HepG2 (cell line): ENCODE data around the gene GDPD4. TPM values are rescaled to one million over a fixed set of nuclear protein-coding genes. Genes with fewer than 3 reads are reported as not detected.

Experiments used
- ATAC-seq: fragments of 200-7000 bp; cut with Tn5 transposase; 3 replicates; pipeline ENCODE4 v1.9.1; 2020; ENCODE audit warnings: mild to moderate bottlenecking, moderate library complexity
- BruUV-seq: library from RNA; stranded (reverse); fragments of 400-500 nt; replicated peaks from 2 replicates; lab custom pipeline; 2021; lab: Mats Ljungman, UMichigan
- CTCF ChIA-PET: fragments of 300-600 bp; formaldehyde crosslinking; extraction: SDS; loops from one replicate; lab custom pipeline; 2021; ENCODE audit warnings: low total read pairs, inconsistent platforms, low intra/inter-chr PET ratio; lab: Yijun Ruan, JAX
- POLR2A ChIA-PET: fragments of 350-600 bp; sonication (Branson Sonifier 250); formaldehyde crosslinking; loops from one replicate; lab custom pipeline; 2020; ENCODE audit warnings: antibody characterized with exemption, inconsistent platforms; lab: Yijun Ruan, JAX
- DNase-seq: peaks from one replicate; pipeline ENCODE4 v3.0.0-alpha.2; 2015; ENCODE audit warnings: low spot score
- FAIRE-seq: peaks from 3 replicates; lab custom pipeline; 2011; peaks lifted over from hg19 to GRCh38; lab: Jason Lieb, UNC
- H2AFZ ChIP-seq: one replicate; pipeline ENCODE4 v1.6.1; 2011; ENCODE audit warnings: low read length, inconsistent platforms
- H3K27ac ChIP-seq: fragments of 300-600 bp; 3 replicates; pipeline ENCODE4 v1.8.0; 2011; ENCODE audit warnings: mixed run types, mild to moderate bottlenecking, mixed read lengths, low read length, inconsistent platforms; ENCODE audit not compliant: insufficient read depth; ENCODE audit errors: extremely low read length
- H3K27me3 ChIP-seq, 2 experiments: fragments of 200-600 bp in 1 of 2; 2 replicates in 1 of 2; 3 replicates in 1 of 2; pipeline versions ENCODE4 v1.6.0 to v1.8.0; 2011; ENCODE audit warnings: low read length in 2 of 2, mild to moderate bottlenecking in 2 of 2, moderate library complexity in 2 of 2, inconsistent platforms in 1 of 2; ENCODE audit not compliant: insufficient read depth in 2 of 2, control insufficient read depth in 1 of 2
- H3K36me3 ChIP-seq, 2 experiments: fragments of 200-600 bp in 1 of 2; replicated peaks in 1 of 2; 2 replicates in 1 of 2; 3 replicates in 1 of 2; pipeline versions ENCODE4 v1.5.1 to v1.8.0; 2011; ENCODE audit warnings: low read length in 2 of 2, inconsistent platforms in 1 of 2; ENCODE audit not compliant: insufficient read depth in 2 of 2, control insufficient read depth in 1 of 2
- H3K4me1 ChIP-seq: 2 replicates; pipeline ENCODE4 v1.5.1; 2012; ENCODE audit warnings: low read length, inconsistent platforms; ENCODE audit not compliant: insufficient read depth
- H3K4me2 ChIP-seq: 2 replicates; pipeline ENCODE4 v1.6.0; 2011; ENCODE audit warnings: low read depth, low read length, inconsistent platforms
- H3K4me3 ChIP-seq, 3 experiments: fragments of 200-600 bp in 1 of 3; sonication (generic), shearing (Covaris generic) in 1 of 3; replicated peaks in 1 of 3; 2 replicates each; pipeline ENCODE4 v1.5.1; 2011 to 2016; ENCODE audit warnings: low read length in 3 of 3, inconsistent platforms in 2 of 3, low read depth in 2 of 3, mild to moderate bottlenecking in 2 of 3, control low read depth in 1 of 3, mixed read lengths in 1 of 3; ENCODE audit not compliant: insufficient read depth in 1 of 3
- H3K79me2 ChIP-seq: one replicate; pipeline ENCODE4 v1.6.1; 2011; ENCODE audit warnings: low read length, inconsistent platforms; ENCODE audit not compliant: insufficient read depth
- H3K9ac ChIP-seq: 2 replicates; pipeline ENCODE4 v1.6.0; 2011; ENCODE audit warnings: mild to moderate bottlenecking, low read depth, low read length, inconsistent platforms; ENCODE audit not compliant: insufficient read depth
- H3K9me3 ChIP-seq: 2 replicates; pipeline ENCODE4 v1.5.1; 2012; ENCODE audit warnings: mild to moderate bottlenecking, low read length
- H4K20me1 ChIP-seq: 2 replicates; pipeline ENCODE4 v1.6.0; 2011; ENCODE audit warnings: inconsistent platforms, mild to moderate bottlenecking, low read length, moderate library complexity; ENCODE audit not compliant: insufficient read depth
- NCOR1 ChIP-seq: fragments of 200-600 bp; sonication (generic); IDR thresholded peaks from 2 replicates; pipeline ENCODE4 v1.7.0; 2017; ENCODE audit warnings: antibody characterized with exemption, low read length, borderline replicate concordance
- PLRG1 ChIP-seq: fragments of 450-650 bp; conservative IDR thresholded peaks from 2 replicates; pipeline ENCODE4 v1.6.1; 2016
- ZNF660 ChIP-seq: sonication (generic); formaldehyde crosslinking; IDR thresholded peaks from 2 replicates; pipeline ENCODE4 v1.5.1; 2020; ENCODE audit warnings: mild to moderate bottlenecking, low read depth, missing genetic modification reagents, borderline replicate concordance
- WGBS: methylation state at CpG from one replicate; pipeline ENCODE4 v1.1.6; 2017; ENCODE audit warnings: low lambda C conversion rate; 5-methylcytosine and 5-hydroxymethylcytosine counted together
- in situ Hi-C: cut with HindIII; loops from 2 replicates; pipeline ENCODE4 v1.10.0; 2017; ENCODE audit warnings: low pct_unique_long_range_greater_than_20kb; ENCODE audit not compliant: extremely low pct_ligation_motif_present
- intact Hi-C: fragments of 100-400 bp; cut with micrococcal nuclease; formaldehyde crosslinking; loops from one replicate; pipeline ENCODE4 v1.10.0; 2022; ENCODE audit not compliant: unreplicated experiment
- polyA plus RNA-seq, 8 experiments: library from polyadenylated mRNA; depleted of rRNA in 3 of 8; stranded (reverse) in 7 of 8; unstranded in 1 of 8; fragments of >200 nt; fragmentation: Illumina TruSeq in 4 of 8; extraction: Trizol in 4 of 8; gene quantifications; 2 replicates each; pipeline versions ENCODE4 v1.2.1 to v1.2.3, GENCODE V29; 2011 to 2016; ENCODE audit warnings: low read depth in 4 of 8, missing spikeins in 1 of 8, mixed read lengths in 1 of 8; ENCODE audit not compliant: insufficient read depth in 1 of 8
- total RNA-seq, 5 experiments: library from RNA; depleted of rRNA; stranded (reverse); fragments of >200 nt; fragmentation: Illumina TruSeq; extraction: Trizol; gene quantifications; 2 replicates each; pipeline ENCODE4 v1.2.3, GENCODE V29; 2016; ENCODE audit warnings: low read depth in 1 of 5
- TF ChIP-seq, protein P1 (sequence below): fragments of 450-650 bp; IDR thresholded peaks from 2 replicates; pipeline ENCODE4 v1.6.1; 2017
- TF ChIP-seq, protein P2 (sequence below): sonication (generic); formaldehyde crosslinking; conservative IDR thresholded peaks from 2 replicates; pipeline ENCODE4 v1.4.0; 2020; ENCODE audit warnings: missing genetic modification reagents

The GDPD4 gene
- total and polyA plus RNA-seq, 2 of the 13 experiments (the other 11 are each of a cell fraction or from before 2014, with no cell fraction given), result not detected

DNA sequence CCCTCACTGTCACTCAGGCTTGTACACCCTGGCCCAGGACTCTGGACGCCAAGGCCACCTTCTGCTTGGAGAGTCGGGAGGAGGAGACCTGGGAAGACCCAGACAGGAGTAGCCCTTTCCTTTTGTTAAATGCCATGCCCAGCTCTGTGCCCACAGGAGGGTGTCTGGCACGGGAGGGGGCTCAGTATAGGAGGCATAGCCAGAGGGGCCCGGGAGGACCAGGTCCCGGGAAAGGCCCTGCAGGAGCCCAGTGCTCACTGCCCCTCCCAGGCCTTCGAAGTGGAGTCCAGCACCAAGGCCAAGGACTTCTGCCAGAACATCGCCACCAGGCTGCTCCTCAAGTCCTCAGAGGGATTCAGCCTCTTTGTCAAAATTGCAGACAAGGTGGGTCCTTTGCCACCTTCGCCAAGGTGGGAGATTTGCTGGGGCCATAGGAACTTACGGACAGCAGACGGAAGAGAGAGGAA is 94.4 kb downstream of the GDPD4 start:
- BruUV-seq, result no TSS peak
- 88% methylated on average over 8 of the region's 10 CpGs for WGBS

More for the DNA sequence above, 94.4 kb downstream of the GDPD4 start:
- in situ Hi-C loops (no loop called here), intact Hi-C loops (no loop called here)
- Histone ChIP-seq H3K79me2 (no peaks in the 10 kb centered on the region), H3K27me3 (no peaks in the 10 kb centered on the region), H3K9me3 (no peaks in the 10 kb centered on the region), H3K27ac (no peak overlapping the region), H3K36me3 (no peaks in the 10 kb centered on the region), H3K4me2 (no peak overlapping the region), H4K20me1 (no peaks in the 10 kb centered on the region), H2AFZ (no peak overlapping the region), H3K4me1 (0 out of 2 replicates have a peak, but pooled peaks cover 6% of the 10 kb centered on the region), H3K4me3 (no peak overlapping the region), H3K9ac (no peak overlapping the region)
- TF ChIP-seq, protein P1, sequence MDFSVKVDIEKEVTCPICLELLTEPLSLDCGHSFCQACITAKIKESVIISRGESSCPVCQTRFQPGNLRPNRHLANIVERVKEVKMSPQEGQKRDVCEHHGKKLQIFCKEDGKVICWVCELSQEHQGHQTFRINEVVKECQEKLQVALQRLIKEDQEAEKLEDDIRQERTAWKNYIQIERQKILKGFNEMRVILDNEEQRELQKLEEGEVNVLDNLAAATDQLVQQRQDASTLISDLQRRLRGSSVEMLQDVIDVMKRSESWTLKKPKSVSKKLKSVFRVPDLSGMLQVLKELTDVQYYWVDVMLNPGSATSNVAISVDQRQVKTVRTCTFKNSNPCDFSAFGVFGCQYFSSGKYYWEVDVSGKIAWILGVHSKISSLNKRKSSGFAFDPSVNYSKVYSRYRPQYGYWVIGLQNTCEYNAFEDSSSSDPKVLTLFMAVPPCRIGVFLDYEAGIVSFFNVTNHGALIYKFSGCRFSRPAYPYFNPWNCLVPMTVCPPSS, result no peak
- TF ChIP-seq NCOR1 (no peak), ZNF660 (CRISPR knock-in tag) (no peak), PLRG1 (no peak)
- TF ChIP-seq, protein P2, sequence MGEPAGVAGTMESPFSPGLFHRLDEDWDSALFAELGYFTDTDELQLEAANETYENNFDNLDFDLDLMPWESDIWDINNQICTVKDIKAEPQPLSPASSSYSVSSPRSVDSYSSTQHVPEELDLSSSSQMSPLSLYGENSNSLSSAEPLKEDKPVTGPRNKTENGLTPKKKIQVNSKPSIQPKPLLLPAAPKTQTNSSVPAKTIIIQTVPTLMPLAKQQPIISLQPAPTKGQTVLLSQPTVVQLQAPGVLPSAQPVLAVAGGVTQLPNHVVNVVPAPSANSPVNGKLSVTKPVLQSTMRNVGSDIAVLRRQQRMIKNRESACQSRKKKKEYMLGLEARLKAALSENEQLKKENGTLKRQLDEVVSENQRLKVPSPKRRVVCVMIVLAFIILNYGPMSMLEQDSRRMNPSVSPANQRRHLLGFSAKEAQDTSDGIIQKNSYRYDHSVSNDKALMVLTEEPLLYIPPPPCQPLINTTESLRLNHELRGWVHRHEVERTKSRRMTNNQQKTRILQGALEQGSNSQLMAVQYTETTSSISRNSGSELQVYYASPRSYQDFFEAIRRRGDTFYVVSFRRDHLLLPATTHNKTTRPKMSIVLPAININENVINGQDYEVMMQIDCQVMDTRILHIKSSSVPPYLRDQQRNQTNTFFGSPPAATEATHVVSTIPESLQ (CRISPR knock-in tag), result no peak
- FAIRE-seq (no peak), DNase-seq (no peak), ATAC-seq (no peak)
- POLR2A ChIA-PET, result no interaction called here
- CTCF ChIA-PET, result no interaction called here
